CD14-positive monocyte (primary cell): ENCODE data around the gene SLC25A1. TPM values are rescaled to one million over a fixed set of nuclear protein-coding genes. Genes with fewer than 3 reads are reported as not detected.

Experiments
- DNase-seq, 3 donors: peaks; one replicate each; pipeline ENCODE4 v3.0.0-alpha.2; 2011 to 2022
- H2AFZ ChIP-seq: 2 replicates; pipeline ENCODE4 v1.6.0; 2012; ENCODE audit warnings: mild to moderate bottlenecking, low read depth, low read length, inconsistent platforms; ENCODE audit not compliant: insufficient read depth, poor library complexity, severe bottlenecking
- H3K27ac ChIP-seq, 2 donors: 1 replicate in 1 of 2; 2 replicates in 1 of 2; pipeline ENCODE4 v1.5.1; 2012 to 2013; ENCODE audit warnings: low read length in 2 of 2, control low read depth in 1 of 2, inconsistent platforms in 1 of 2, low read depth in 1 of 2, mild to moderate bottlenecking in 1 of 2
- H3K27me3 ChIP-seq, 2 donors: one replicate each; pipeline versions ENCODE4 v1.6.0 to v1.6.1; 2011 to 2013; ENCODE audit warnings: low read length in 2 of 2; ENCODE audit not compliant: control insufficient read depth in 2 of 2, insufficient read depth in 2 of 2
- H3K36me3 ChIP-seq, 2 donors: replicated peaks in 1 of 2; 1 replicate in 1 of 2; 2 replicates in 1 of 2; pipeline versions ENCODE4 v1.5.1 to v1.6.1; 2012 to 2013; ENCODE audit warnings: low read length in 2 of 2, control low read depth in 1 of 2, inconsistent platforms in 1 of 2, mild to moderate bottlenecking in 1 of 2; ENCODE audit not compliant: insufficient read depth in 2 of 2, control insufficient read depth in 1 of 2
- H3K4me1 ChIP-seq, 2 donors: 1 replicate in 1 of 2; 2 replicates in 1 of 2; pipeline versions ENCODE4 v1.5.1 to v1.6.1; 2012 to 2013; ENCODE audit warnings: low read length in 2 of 2, control low read depth in 1 of 2, inconsistent platforms in 1 of 2, mild to moderate bottlenecking in 1 of 2, moderate library complexity in 1 of 2; ENCODE audit not compliant: insufficient read depth in 2 of 2, control insufficient read depth in 1 of 2
- H3K4me2 ChIP-seq: replicated peaks from 2 replicates; pipeline ENCODE3; 2012; ENCODE audit warnings: low read length, moderate library complexity, mild to moderate bottlenecking; ENCODE audit not compliant: poor library complexity, severe bottlenecking; ENCODE audit errors: extremely low read depth
- H3K4me3 ChIP-seq, 3 experiments: fragments of 200-600 bp in 1 of 3; sonication (generic) in 1 of 3; replicated peaks in 1 of 3; 1 replicate in 2 of 3; 2 replicates in 1 of 3; pipeline ENCODE4 v1.5.1; 2011 to 2013; ENCODE audit warnings: low read length in 3 of 3, mild to moderate bottlenecking in 3 of 3, control low read depth in 2 of 3, low read depth in 2 of 3, inconsistent platforms in 1 of 3, moderate library complexity in 1 of 3
- H3K79me2 ChIP-seq: 2 replicates; pipeline ENCODE4 v1.6.0; 2012; ENCODE audit warnings: mild to moderate bottlenecking, control low read depth, inconsistent platforms, low read length, moderate library complexity; ENCODE audit not compliant: insufficient read depth
- H3K9ac ChIP-seq: 2 replicates; pipeline ENCODE4 v1.6.0; 2017; ENCODE audit warnings: low read length, mild to moderate bottlenecking; ENCODE audit not compliant: insufficient read depth, poor library complexity, severe bottlenecking
- H3K9me3 ChIP-seq, 2 donors: replicated peaks in 1 of 2; 1 replicate in 1 of 2; 2 replicates in 1 of 2; pipeline versions ENCODE4 v1.5.1 to v1.6.1; 2012 to 2013; ENCODE audit warnings: low read length in 2 of 2, control low read depth in 1 of 2; ENCODE audit not compliant: control insufficient read depth in 1 of 2, insufficient read depth in 1 of 2
- H4K20me1 ChIP-seq: 2 replicates; pipeline ENCODE4 v1.6.0; 2012; ENCODE audit warnings: mild to moderate bottlenecking, low read length, control low read depth, moderate library complexity; ENCODE audit not compliant: insufficient read depth
- H3K27ac Mint-ChIP-seq, 7 donors: one replicate each; pipeline ENCODE4 v1.8.0; 2020; ENCODE audit warnings: mild to moderate bottlenecking in 7 of 7, mixed read lengths in 7 of 7, moderate library complexity in 6 of 7, inconsistent platforms in 2 of 7
- H3K27me3 Mint-ChIP-seq, 3 donors: one replicate each; pipeline ENCODE4 v1.8.0; 2021 to 2022; ENCODE audit warnings: low read depth in 3 of 3, mild to moderate bottlenecking in 3 of 3, mixed read lengths in 3 of 3, moderate library complexity in 3 of 3, inconsistent platforms in 1 of 3
- H3K36me3 Mint-ChIP-seq, 2 donors: one replicate each; pipeline ENCODE4 v1.8.0; 2020; ENCODE audit warnings: mixed read lengths in 2 of 2, inconsistent platforms in 1 of 2, mild to moderate bottlenecking in 1 of 2
- H3K4me1 Mint-ChIP-seq: one replicate; pipeline ENCODE4 v1.8.0; 2020; ENCODE audit warnings: mild to moderate bottlenecking, mixed read lengths
- H3K4me3 Mint-ChIP-seq, 2 donors: one replicate each; pipeline ENCODE4 v1.8.0; 2020; ENCODE audit warnings: mild to moderate bottlenecking in 2 of 2, mixed read lengths in 2 of 2, moderate library complexity in 1 of 2
- H3K9me3 Mint-ChIP-seq, 7 donors: one replicate each; pipeline ENCODE4 v1.8.0; 2020 to 2022; ENCODE audit warnings: mixed read lengths in 7 of 7, mild to moderate bottlenecking in 6 of 7, moderate library complexity in 6 of 7, inconsistent platforms in 2 of 7
- WGBS: methylation state at CpG from one replicate; pipeline ENCODE4 v1.1.5; 2013; ENCODE audit warnings: missing lambda C conversion rate; ENCODE audit not compliant: insufficient coverage; 5-methylcytosine and 5-hydroxymethylcytosine counted together
- intact Hi-C, 2 donors: fragments of 100-400 bp; cut with micrococcal nuclease; formaldehyde crosslinking; loops; one replicate each; pipeline versions ENCODE4 v1.15.0 to v1.15.1; 2023
- polyA plus RNA-seq, 3 donors: library from polyadenylated mRNA; depleted of rRNA in 1 of 3; unstranded in 2 of 3; stranded (reverse) in 1 of 3; fragments of 300-500 nt in 2 of 3; fragments of >200 nt in 1 of 3; fragmentation: Illumina TruSeq in 2 of 3; gene quantifications; 1 replicate in 2 of 3; 2 replicates in 1 of 3; pipeline ENCODE4 v1.2.3, GENCODE V29; 2012 to 2021
- TF ChIP-seq, protein P1 (sequence below): fragments of 200-600 bp; IDR thresholded peaks from one replicate; pipeline ENCODE4 v1.8.0; 2022; ENCODE audit warnings: antibody characterized with exemption, mild to moderate bottlenecking

Gene SLC25A1
- polyA plus RNA-seq, 3 donors = 15.2 to 37.4 (median 35.1) TPM

DNA sequence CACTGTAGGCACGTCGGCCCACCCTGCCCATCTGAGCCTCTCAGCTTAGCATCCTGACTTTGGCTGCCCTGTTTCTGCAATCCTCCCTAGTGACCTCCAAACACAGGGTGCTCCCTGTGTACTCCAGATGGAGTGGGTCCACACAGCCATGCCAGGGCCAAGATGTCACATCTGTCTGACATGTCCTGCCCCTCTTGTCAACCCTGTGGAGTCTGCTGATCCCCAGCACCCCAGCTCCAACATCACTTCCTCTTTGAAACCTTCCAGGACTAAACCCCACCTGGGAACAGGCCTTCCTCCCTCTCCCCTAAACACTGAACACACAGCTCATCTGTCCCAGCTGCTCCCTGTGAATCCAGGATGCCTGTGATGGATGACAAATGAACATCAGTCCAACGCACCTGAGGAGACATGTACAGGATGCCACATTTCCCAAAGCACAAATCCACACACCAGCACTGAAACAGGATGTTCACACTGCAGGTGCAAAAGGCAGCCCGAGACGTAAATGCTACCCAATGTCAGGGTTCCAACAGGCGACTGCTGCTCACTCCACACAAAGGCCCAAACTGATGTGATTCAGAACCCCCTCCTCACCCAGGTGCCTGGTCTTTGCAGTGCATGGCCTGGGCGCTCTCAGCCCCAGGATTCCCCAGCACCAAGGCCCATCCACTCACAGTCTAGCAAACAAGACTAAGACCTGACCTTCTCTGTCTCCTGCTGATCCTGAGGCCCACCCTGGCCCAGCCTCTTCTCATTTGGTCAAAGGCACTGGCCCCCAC, 49.4 kb downstream of the SLC25A1 start:
- intact Hi-C loops = no loop called here
- peaks cover under 1 to 4% (median 4%) of the 10 kb centered on the region in 3 donors for H3K27me3 Mint-ChIP-seq
- Histone ChIP-seq H3K9me3 (no peaks in the 10 kb centered on the region), H3K27me3 (no peaks in the 10 kb centered on the region), H3K9ac (no peak overlapping the region), H2AFZ (no peak overlapping the region), H3K27ac (no peak overlapping the region), H3K36me3 (peaks cover 29 to 35% of the 10 kb centered on the region in 2 donors), H4K20me1 (no peaks in the 10 kb centered on the region), H3K4me1 (no peaks in the 10 kb centered on the region), H3K4me3 (no peak overlapping the region), H3K79me2 (no peaks in the 10 kb centered on the region), H3K4me2 (no peak overlapping the region)
- H3K27ac Mint-ChIP-seq = no peak overlapping the region
- TF ChIP-seq, protein P1, sequence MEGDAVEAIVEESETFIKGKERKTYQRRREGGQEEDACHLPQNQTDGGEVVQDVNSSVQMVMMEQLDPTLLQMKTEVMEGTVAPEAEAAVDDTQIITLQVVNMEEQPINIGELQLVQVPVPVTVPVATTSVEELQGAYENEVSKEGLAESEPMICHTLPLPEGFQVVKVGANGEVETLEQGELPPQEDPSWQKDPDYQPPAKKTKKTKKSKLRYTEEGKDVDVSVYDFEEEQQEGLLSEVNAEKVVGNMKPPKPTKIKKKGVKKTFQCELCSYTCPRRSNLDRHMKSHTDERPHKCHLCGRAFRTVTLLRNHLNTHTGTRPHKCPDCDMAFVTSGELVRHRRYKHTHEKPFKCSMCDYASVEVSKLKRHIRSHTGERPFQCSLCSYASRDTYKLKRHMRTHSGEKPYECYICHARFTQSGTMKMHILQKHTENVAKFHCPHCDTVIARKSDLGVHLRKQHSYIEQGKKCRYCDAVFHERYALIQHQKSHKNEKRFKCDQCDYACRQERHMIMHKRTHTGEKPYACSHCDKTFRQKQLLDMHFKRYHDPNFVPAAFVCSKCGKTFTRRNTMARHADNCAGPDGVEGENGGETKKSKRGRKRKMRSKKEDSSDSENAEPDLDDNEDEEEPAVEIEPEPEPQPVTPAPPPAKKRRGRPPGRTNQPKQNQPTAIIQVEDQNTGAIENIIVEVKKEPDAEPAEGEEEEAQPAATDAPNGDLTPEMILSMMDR = no peak
- no peak for DNase-seq
- H3K4me1 Mint-ChIP-seq = peaks cover 1% of the 10 kb centered on the region
- H3K9me3 Mint-ChIP-seq = peaks cover 0 to 3% (median 0%) of the 10 kb centered on the region in 7 donors
- H3K4me3 Mint-ChIP-seq = no peak overlapping the region
- 93% methylated on average over 4 of the region's 7 CpGs for WGBS
- peaks cover 26 to 32% of the 10 kb centered on the region in 2 donors for H3K36me3 Mint-ChIP-seq

DNA sequence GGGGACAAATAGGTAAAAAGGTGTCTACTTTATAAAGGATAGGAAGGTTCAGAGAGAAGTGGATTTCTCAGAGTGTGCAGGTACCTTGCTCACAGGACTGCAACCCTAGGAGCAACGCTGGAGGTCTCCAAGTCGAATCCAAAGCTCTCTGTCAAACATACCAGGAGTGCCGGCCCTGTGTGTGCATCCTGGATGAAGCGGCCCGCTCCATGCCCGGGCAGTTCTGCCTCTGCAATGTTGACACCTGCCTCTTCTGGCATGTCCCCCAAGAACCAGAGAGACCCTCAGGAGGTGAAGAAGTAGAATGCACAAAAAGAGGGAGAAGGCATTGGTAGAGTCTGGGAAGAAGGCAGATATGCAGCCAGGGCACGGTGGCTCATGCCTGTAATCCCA, 50.5 kb downstream of the SLC25A1 start:
- no peak overlapping the region for H3K4me3 Mint-ChIP-seq
- WGBS = 88% methylated on average over 6 of the region's 7 CpGs

More for the DNA sequence above, 50.5 kb downstream of the SLC25A1 start:
- TF ChIP-seq, protein P1 = no peak
- Histone ChIP-seq H3K4me3 (no peak overlapping the region), H3K9ac (no peak overlapping the region), H4K20me1 (no peaks in the 10 kb centered on the region), H3K79me2 (no peaks in the 10 kb centered on the region), H3K4me2 (no peak overlapping the region), H2AFZ (no peak overlapping the region), H3K4me1 (peaks cover 3% of the 10 kb centered on the region in 2 donors), H3K27ac (no peak overlapping the region), H3K27me3 (no peaks in the 10 kb centered on the region), H3K9me3 (no peaks in the 10 kb centered on the region), H3K36me3 (peaks cover 18 to 23% of the 10 kb centered on the region in 2 donors)
- peak overlapping the region in 1 of 7 donors; percentile 4 for H3K27ac Mint-ChIP-seq
- H3K27me3 Mint-ChIP-seq = peaks cover 1 to 7% (median 7%) of the 10 kb centered on the region in 3 donors
- peaks cover 15 to 20% of the 10 kb centered on the region in 2 donors for H3K36me3 Mint-ChIP-seq
- H3K4me1 Mint-ChIP-seq = peaks cover 5% of the 10 kb centered on the region
- H3K9me3 Mint-ChIP-seq = peaks cover 0 to 3% (median 0%) of the 10 kb centered on the region in 7 donors
- intact Hi-C loops = no loop called here
- no peak for DNase-seq
